HepG2 (cell line): ENCODE data around the gene SOCS1. TPM values are rescaled to one million over a fixed set of nuclear protein-coding genes. Genes with fewer than 3 reads are reported as not detected.

Source experiments
- CENPBD1 ChIP-seq: sonication (generic); formaldehyde crosslinking; IDR thresholded peaks from 2 replicates; pipeline ENCODE4 v1.8.0; 2022; ENCODE audit warnings: missing genetic modification reagents, low read depth, mild to moderate bottlenecking, borderline replicate concordance
- CENPX ChIP-seq: sonication (generic); formaldehyde crosslinking; IDR thresholded peaks from 2 replicates; pipeline ENCODE4 v1.9.0; 2021; ENCODE audit warnings: mild to moderate bottlenecking, missing genetic modification reagents, moderate library complexity
- CHCHD3 ChIP-seq: sonication (generic); formaldehyde crosslinking; IDR thresholded peaks from 2 replicates; pipeline ENCODE4 v1.8.0; 2022; ENCODE audit warnings: mild to moderate bottlenecking, missing genetic modification reagents, moderate library complexity
- DNMT1 ChIP-seq: sonication (generic); formaldehyde crosslinking; IDR thresholded peaks from 2 replicates; pipeline ENCODE4 v1.5.1; 2020; ENCODE audit warnings: mild to moderate bottlenecking, missing genetic modification reagents
- HDAC2 ChIP-seq: sonication (generic); formaldehyde crosslinking; IDR thresholded peaks from 2 replicates; pipeline ENCODE4 v1.4.0; 2020; ENCODE audit warnings: missing genetic modification reagents
- JUNB ChIP-seq: sonication (generic); formaldehyde crosslinking; IDR thresholded peaks from 2 replicates; pipeline ENCODE4 v1.8.0; 2022; ENCODE audit warnings: missing genetic modification reagents, mild to moderate bottlenecking, borderline replicate concordance
- MEF2D ChIP-seq: sonication (generic); formaldehyde crosslinking; IDR thresholded peaks from 2 replicates; pipeline ENCODE4 v1.5.1; 2020; ENCODE audit warnings: mild to moderate bottlenecking, missing genetic modification reagents
- NR2F6 ChIP-seq, 2 experiments: IDR thresholded peaks; 2 replicates each; pipeline ENCODE4 v1.6.1; 2016; ENCODE audit warnings: antibody characterized with exemption in 1 of 2, mild to moderate bottlenecking in 1 of 2
- REL ChIP-seq: sonication (generic); formaldehyde crosslinking; conservative IDR thresholded peaks from 2 replicates; pipeline ENCODE4 v1.8.0; 2022; ENCODE audit warnings: mild to moderate bottlenecking, missing genetic modification reagents, moderate library complexity
- SNRNP70 ChIP-seq: fragments of 200-400 bp; formaldehyde crosslinking; IDR thresholded peaks from 2 replicates; pipeline ENCODE4 v1.6.1; 2017; ENCODE audit warnings: mild to moderate bottlenecking, low read depth, low read length, moderate library complexity
- SRSF1 ChIP-seq: fragments of 200-400 bp; formaldehyde crosslinking; optimal IDR thresholded peaks from 2 replicates; pipeline ENCODE3; 2017; ENCODE audit warnings: mild to moderate bottlenecking, low read depth, low read length, moderate library complexity
- TFDP2 ChIP-seq: sonication (generic); formaldehyde crosslinking; IDR thresholded peaks from 2 replicates; pipeline ENCODE4 v1.4.0; 2020; ENCODE audit warnings: missing genetic modification reagents
- TP53 ChIP-seq: sonication (generic); formaldehyde crosslinking; conservative IDR thresholded peaks from 2 replicates; pipeline ENCODE4 v1.4.0; 2020; ENCODE audit warnings: missing genetic modification reagents
- XRCC5 ChIP-seq: fragments of 200-400 bp; formaldehyde crosslinking; optimal IDR thresholded peaks from 2 replicates; pipeline ENCODE3; 2017; ENCODE audit warnings: mild to moderate bottlenecking, low read length
- ZNF121 ChIP-seq: sonication (generic); formaldehyde crosslinking; IDR thresholded peaks from 2 replicates; pipeline ENCODE4 v1.5.0; 2020; ENCODE audit warnings: mild to moderate bottlenecking, missing genetic modification reagents
- ZNF24 ChIP-seq: fragments of 450-650 bp; IDR thresholded peaks from 2 replicates; pipeline ENCODE4 v1.6.1; 2017; ENCODE audit warnings: antibody characterized with exemption, mild to moderate bottlenecking
- ZNF333 ChIP-seq: sonication (generic); formaldehyde crosslinking; IDR thresholded peaks from 2 replicates; pipeline ENCODE4 v1.4.0; 2020; ENCODE audit warnings: mild to moderate bottlenecking, missing genetic modification reagents, borderline replicate concordance
- ZNF337 ChIP-seq: sonication (generic); formaldehyde crosslinking; IDR thresholded peaks from 2 replicates; pipeline ENCODE4 v1.5.1; 2020; ENCODE audit warnings: missing genetic modification reagents, low read depth, mild to moderate bottlenecking, borderline replicate concordance
- ZNF367 ChIP-seq: sonication (generic); formaldehyde crosslinking; IDR thresholded peaks from 2 replicates; pipeline ENCODE4 v1.4.0; 2020; ENCODE audit warnings: missing genetic modification reagents, borderline replicate concordance
- ZNF382 ChIP-seq: sonication (generic); formaldehyde crosslinking; IDR thresholded peaks from 2 replicates; pipeline ENCODE4 v1.5.0; 2020; ENCODE audit warnings: missing genetic modification reagents, mild to moderate bottlenecking, borderline replicate concordance
- ZNF564 ChIP-seq: sonication (generic); formaldehyde crosslinking; IDR thresholded peaks from 2 replicates; pipeline ENCODE4 v1.8.1; 2023; ENCODE audit warnings: mild to moderate bottlenecking, missing genetic modification reagents
- ZNF572 ChIP-seq: sonication (generic); formaldehyde crosslinking; IDR thresholded peaks from 2 replicates; pipeline ENCODE4 v1.5.1; 2020; ENCODE audit warnings: mild to moderate bottlenecking, missing genetic modification reagents
- ZNF660 ChIP-seq: sonication (generic); formaldehyde crosslinking; IDR thresholded peaks from 2 replicates; pipeline ENCODE4 v1.5.1; 2020; ENCODE audit warnings: mild to moderate bottlenecking, low read depth, missing genetic modification reagents, borderline replicate concordance
- ZNF747 ChIP-seq: sonication (generic); formaldehyde crosslinking; IDR thresholded peaks from 2 replicates; pipeline ENCODE4 v1.8.1; 2023; ENCODE audit warnings: missing genetic modification reagents, mild to moderate bottlenecking, borderline replicate concordance
- ZSCAN20 ChIP-seq: sonication (generic); formaldehyde crosslinking; IDR thresholded peaks from 2 replicates; pipeline ENCODE4 v1.4.0; 2020; ENCODE audit warnings: missing genetic modification reagents, mild to moderate bottlenecking, borderline replicate concordance
- polyA plus RNA-seq, 8 experiments: library from polyadenylated mRNA; depleted of rRNA in 3 of 8; stranded (reverse) in 7 of 8; unstranded in 1 of 8; fragments of >200 nt; fragmentation: Illumina TruSeq in 4 of 8; extraction: Trizol in 4 of 8; gene quantifications; 2 replicates each; pipeline versions ENCODE4 v1.2.1 to v1.2.3, GENCODE V29; 2011 to 2016; ENCODE audit warnings: low read depth in 4 of 8, missing spikeins in 1 of 8, mixed read lengths in 1 of 8; ENCODE audit not compliant: insufficient read depth in 1 of 8
- total RNA-seq, 5 experiments: library from RNA; depleted of rRNA; stranded (reverse); fragments of >200 nt; fragmentation: Illumina TruSeq; extraction: Trizol; gene quantifications; 2 replicates each; pipeline ENCODE4 v1.2.3, GENCODE V29; 2016; ENCODE audit warnings: low read depth in 1 of 5
- TF ChIP-seq, protein P1 (sequence below): sonication (generic); formaldehyde crosslinking; IDR thresholded peaks from 2 replicates; pipeline ENCODE4 v1.4.0; 2020; ENCODE audit warnings: mild to moderate bottlenecking, missing genetic modification reagents

Gene SOCS1
- total and polyA plus RNA-seq, 2 of the 13 experiments (the other 11 are each of a cell fraction or from before 2014, with no cell fraction given) = 5.3 to 6.3 TPM

DNA sequence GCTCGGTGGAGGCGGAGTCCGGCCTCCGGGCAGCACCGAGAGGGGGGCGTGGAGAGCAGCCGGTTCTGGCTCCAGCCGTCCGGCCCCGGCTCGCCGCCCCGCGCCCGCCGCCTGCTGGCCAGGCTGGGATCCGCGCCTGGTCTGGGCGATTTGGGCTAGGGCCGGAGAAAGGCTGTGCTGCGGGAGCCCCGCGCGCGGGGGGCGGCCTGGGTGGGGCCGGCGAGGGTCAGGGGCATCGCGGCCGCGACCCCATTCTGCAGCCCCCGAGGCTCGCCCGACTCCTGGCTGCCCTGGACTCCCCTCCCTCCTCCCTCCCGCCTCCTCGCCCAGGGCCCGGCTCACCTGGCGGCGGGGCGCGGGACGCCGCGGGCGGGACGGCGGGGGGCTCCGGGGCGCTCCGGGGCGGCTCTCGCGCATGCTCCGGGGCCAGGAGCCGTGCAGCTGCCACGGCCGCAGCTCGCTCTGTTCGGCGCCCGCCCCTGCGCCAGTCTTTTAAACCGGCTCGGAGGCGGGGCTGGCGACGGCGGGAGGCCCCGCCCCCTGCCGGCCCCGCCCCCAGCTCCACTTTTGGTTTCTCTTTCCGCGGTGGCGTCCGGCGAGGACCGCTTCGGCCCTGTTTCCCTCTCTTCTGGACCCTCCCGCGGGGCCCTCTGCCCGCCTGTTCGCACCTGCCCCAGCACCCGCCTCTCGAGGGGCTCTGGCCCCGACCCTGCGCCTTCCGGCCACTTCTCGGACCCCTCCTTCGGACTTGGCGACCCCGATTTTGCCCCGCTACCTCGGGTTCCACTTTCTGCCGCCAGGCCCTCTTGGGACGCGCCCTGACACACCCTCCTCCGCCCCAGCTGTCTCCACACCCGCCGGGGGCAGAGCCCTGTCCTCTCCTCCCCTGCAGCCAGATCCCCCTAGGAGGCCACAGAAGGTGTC, at the start of gene SOCS1 (continued):
- TF ChIP-seq NR2F6 (IDR thresholded peaks at IDR 0.05) = no peak
- no peak for TF ChIP-seq NR2F6 (CRISPR knock-in tag; IDR thresholded peaks at IDR 0.05)
- no peak for TF ChIP-seq ZNF382 (CRISPR knock-in tag)
- TF ChIP-seq CENPX = no peak
- TF ChIP-seq TFDP2 (CRISPR knock-in tag) = peak; percentile 72; the same call in 1 of the 2 replicates
- no peak for TF ChIP-seq ZNF660 (CRISPR knock-in tag)
- TF ChIP-seq ZNF333 (CRISPR knock-in tag) = no peak; the same call in 1 of the 2 replicates
- TF ChIP-seq TP53 = no peak; the same call in 1 of the 2 replicates
- TF ChIP-seq ZNF747 = peak; percentile 97
- TF ChIP-seq SNRNP70 = no peak; the same call in 1 of the 2 replicates
- TF ChIP-seq ZNF572 (CRISPR knock-in tag) = 0 out of 2 replicates have a peak, but pooled peaks have one; percentile 63
- peak; percentile 39; the same call in 1 of the 2 replicates for TF ChIP-seq ZNF24
- peak; percentile 76; the same call in 1 of the 2 replicates for TF ChIP-seq JUNB (CRISPR knock-in tag)
- peak; percentile 31; the same call in 1 of the 2 replicates for TF ChIP-seq MEF2D (CRISPR knock-in tag)
- peak; percentile 92 for TF ChIP-seq ZSCAN20
- TF ChIP-seq ZNF367 (CRISPR knock-in tag) = peak; percentile 71; the same call in 1 of the 2 replicates
- TF ChIP-seq ZNF337 (CRISPR knock-in tag) = 0 out of 2 replicates have a peak, but pooled peaks have one; percentile 5
- peak; percentile 87 for TF ChIP-seq XRCC5
- no peak; the same call in 1 of the 2 replicates for TF ChIP-seq REL (CRISPR knock-in tag)
- peak; percentile 61 for TF ChIP-seq ZNF121
- TF ChIP-seq, protein P1, sequence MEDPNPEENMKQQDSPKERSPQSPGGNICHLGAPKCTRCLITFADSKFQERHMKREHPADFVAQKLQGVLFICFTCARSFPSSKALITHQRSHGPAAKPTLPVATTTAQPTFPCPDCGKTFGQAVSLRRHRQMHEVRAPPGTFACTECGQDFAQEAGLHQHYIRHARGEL (CRISPR knock-in tag) = peak; percentile 39; the same call in 1 of the 2 replicates
- peak; percentile 35; the same call in 1 of the 2 replicates for TF ChIP-seq HDAC2 (CRISPR knock-in tag)
- TF ChIP-seq ZNF564 = peak; percentile 90
- TF ChIP-seq DNMT1 = no peak
- peak; percentile 22; the same call in 1 of the 2 replicates for TF ChIP-seq CENPBD1 (CRISPR knock-in tag)
- TF ChIP-seq SRSF1 = no peak
- TF ChIP-seq CHCHD3 (CRISPR knock-in tag) = no peak; the same call in 1 of the 2 replicates
